Trophoblast cell (in vitro differentiated cells and primary cell): ENCODE results near the gene CCDC188.

ENCODE experiments used
- DNase-seq, 2 donors: peaks; one replicate each; pipeline ENCODE4 v3.0.0-alpha.2; 2016
- H2AFZ ChIP-seq: 2 replicates; pipeline ENCODE4 v1.6.1; 2013; ENCODE audit warnings: low read length, moderate library complexity, mild to moderate bottlenecking; ENCODE audit not compliant: insufficient read depth, poor library complexity
- H2AK5ac ChIP-seq: 2 replicates; pipeline ENCODE4 v1.6.1; 2013; ENCODE audit warnings: mild to moderate bottlenecking, low read length
- H2BK120ac ChIP-seq: 2 replicates; pipeline ENCODE4 v1.6.1; 2013; ENCODE audit warnings: low read length, mild to moderate bottlenecking, moderate library complexity; ENCODE audit not compliant: insufficient read depth, poor library complexity
- H2BK12ac ChIP-seq: 2 replicates; pipeline ENCODE4 v1.6.1; 2013; ENCODE audit warnings: mild to moderate bottlenecking, low read length, moderate library complexity
- H2BK5ac ChIP-seq: 2 replicates; pipeline ENCODE4 v1.6.1; 2013; ENCODE audit warnings: low read length, low read depth, moderate library complexity, mild to moderate bottlenecking; ENCODE audit not compliant: poor library complexity
- H3K14ac ChIP-seq: 2 replicates; pipeline ENCODE4 v1.6.1; 2013; ENCODE audit warnings: mild to moderate bottlenecking, low read length
- H3K18ac ChIP-seq: 2 replicates; pipeline ENCODE4 v1.6.1; 2013; ENCODE audit warnings: mild to moderate bottlenecking, low read length
- H3K23ac ChIP-seq: 2 replicates; pipeline ENCODE4 v1.6.1; 2013; ENCODE audit warnings: low read length
- H3K27ac ChIP-seq: 2 replicates; pipeline ENCODE4 v1.5.1; 2013; ENCODE audit warnings: low read depth, mild to moderate bottlenecking, inconsistent platforms, low read length, moderate library complexity
- H3K27me3 ChIP-seq: 2 replicates; pipeline ENCODE4 v1.6.1; 2013; ENCODE audit warnings: inconsistent platforms, mild to moderate bottlenecking, low read length, moderate library complexity; ENCODE audit not compliant: insufficient read depth
- H3K36me3 ChIP-seq, 2 experiments: 1 replicate in 1 of 2; 2 replicates in 1 of 2; pipeline ENCODE4 v1.6.1; 2013; ENCODE audit warnings: low read length in 2 of 2, mild to moderate bottlenecking in 2 of 2, moderate library complexity in 1 of 2; ENCODE audit not compliant: insufficient read depth in 2 of 2, control insufficient read depth in 1 of 2
- H3K4ac ChIP-seq: 2 replicates; pipeline ENCODE4 v1.6.1; 2013; ENCODE audit warnings: low read depth, mild to moderate bottlenecking, low read length, moderate library complexity
- H3K4me1 ChIP-seq, 2 experiments: 1 replicate in 1 of 2; 2 replicates in 1 of 2; pipeline ENCODE4 v1.6.1; 2013; ENCODE audit warnings: low read length in 2 of 2, mild to moderate bottlenecking in 2 of 2, moderate library complexity in 1 of 2; ENCODE audit not compliant: insufficient read depth in 2 of 2, control insufficient read depth in 1 of 2
- H3K4me2 ChIP-seq: 2 replicates; pipeline ENCODE4 v1.6.1; 2013; ENCODE audit warnings: inconsistent platforms, mild to moderate bottlenecking, low read length, moderate library complexity
- H3K4me3 ChIP-seq: 2 replicates; pipeline ENCODE4 v1.5.1; 2013; ENCODE audit warnings: mild to moderate bottlenecking, low read depth, low read length, inconsistent platforms
- H3K79me1 ChIP-seq: one replicate; pipeline ENCODE4 v1.6.1; 2013; ENCODE audit warnings: low read length
- H3K79me2 ChIP-seq: 2 replicates; pipeline ENCODE4 v1.6.1; 2013; ENCODE audit warnings: low read length, mild to moderate bottlenecking; ENCODE audit not compliant: control insufficient read depth, insufficient read depth, poor library complexity
- H3K9ac ChIP-seq: 2 replicates; pipeline ENCODE4 v1.6.1; 2013; ENCODE audit warnings: mild to moderate bottlenecking, low read length
- H3K9me3 ChIP-seq: 2 replicates; pipeline ENCODE4 v1.6.1; 2013; ENCODE audit warnings: low read depth, mild to moderate bottlenecking, control low read depth, inconsistent platforms, low read length; ENCODE audit not compliant: insufficient read depth
- H4K12ac ChIP-seq: 2 replicates; pipeline ENCODE4 v1.6.1; 2013; ENCODE audit warnings: low read depth, mild to moderate bottlenecking, low read length, moderate library complexity
- H4K8ac ChIP-seq: 2 replicates; pipeline ENCODE4 v1.6.1; 2013; ENCODE audit warnings: low read depth, mild to moderate bottlenecking, low read length, moderate library complexity
- H4K91ac ChIP-seq: one replicate; pipeline ENCODE4 v1.6.1; 2013; ENCODE audit warnings: low read depth, mild to moderate bottlenecking, low read length, moderate library complexity
- WGBS: extraction: QIAGEN DNeasy Blood & Tissue Kit; methylation state at CpG from one replicate; pipeline ENCODE4 v1.1.7; 2013; ENCODE audit warnings: missing lambda C conversion rate; ENCODE audit not compliant: insufficient read length, insufficient coverage; ENCODE audit errors: extremely low coverage; 5-methylcytosine and 5-hydroxymethylcytosine counted together

Gene CCDC188

DNA sequence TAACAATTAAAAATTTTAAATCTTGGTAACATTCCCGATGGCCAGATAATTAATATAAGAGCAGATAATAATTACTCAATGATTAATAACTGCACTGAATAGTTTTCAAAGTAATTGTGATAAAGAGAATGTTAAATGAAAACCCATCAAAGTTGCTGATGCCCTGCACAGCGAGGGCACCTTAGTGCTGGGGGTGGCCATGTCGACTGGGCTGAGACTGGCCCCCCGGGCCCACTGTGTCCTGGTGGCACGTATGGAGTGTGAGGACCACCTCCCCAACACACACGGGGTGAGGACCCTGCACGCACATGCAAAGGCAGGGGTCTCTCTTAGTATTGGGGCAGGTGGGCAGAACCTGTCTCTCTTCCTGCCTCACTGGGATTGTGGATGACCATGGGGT, 15.1 kb upstream of the CCDC188 start:
- no peaks in the 10 kb centered on the region for H3K27me3 ChIP-seq
- no peak overlapping the region for H4K91ac ChIP-seq
- no peak overlapping the region for H2BK120ac ChIP-seq
- WGBS, result no CpG with 5 or more reads among the region's 7 CpGs
- H3K14ac ChIP-seq, result no peak overlapping the region
- no peak overlapping the region for H4K12ac ChIP-seq
- H4K8ac ChIP-seq, result no peak overlapping the region
- no peak overlapping the region for H3K18ac ChIP-seq
- peaks cover 5% of the 10 kb centered on the region for H3K9me3 ChIP-seq
- H2AFZ ChIP-seq, result no peak overlapping the region
- no peak overlapping the region for H2BK12ac ChIP-seq
- no peak overlapping the region for H3K4me2 ChIP-seq
- no peak overlapping the region for H3K4me3 ChIP-seq
- H3K36me3 ChIP-seq, result no peaks in the 10 kb centered on the region
- H3K4ac ChIP-seq, result no peak overlapping the region
- H3K4me1 ChIP-seq, result no peaks in the 10 kb centered on the region
- H3K79me2 ChIP-seq, result no peaks in the 10 kb centered on the region
- H2AK5ac ChIP-seq, result no peak overlapping the region
- H3K23ac ChIP-seq, result no peak overlapping the region
- DNase-seq, result no peak
- H3K9ac ChIP-seq, result no peak overlapping the region
- no peak overlapping the region for H2BK5ac ChIP-seq
- no peaks in the 10 kb centered on the region for H3K79me1 ChIP-seq
- H3K27ac ChIP-seq, result no peak overlapping the region

DNA sequence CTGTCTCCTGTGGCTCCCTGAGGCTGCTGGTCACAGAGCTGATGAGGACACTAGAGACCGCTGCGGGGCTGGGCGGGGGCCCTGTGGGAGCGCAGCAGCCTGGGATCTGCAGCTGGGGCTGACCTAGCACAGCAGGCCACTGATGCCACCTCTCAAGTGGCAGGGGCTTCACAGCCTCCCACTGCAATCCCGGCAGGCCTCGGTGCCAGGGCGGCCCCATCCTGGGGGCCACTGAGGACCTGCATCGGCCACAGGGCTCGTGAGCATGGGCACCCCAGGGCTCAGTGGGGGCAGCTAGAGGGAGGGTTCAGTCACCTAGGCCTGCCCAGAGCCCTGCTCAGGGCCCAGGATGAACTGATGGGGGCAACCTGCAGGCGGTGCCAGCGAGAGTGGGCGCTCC, 14.6 kb upstream of the CCDC188 start:
- Histone ChIP-seq H2AFZ (no peak overlapping the region), H3K9me3 (peaks cover 5% of the 10 kb centered on the region), H3K18ac (no peak overlapping the region), H3K9ac (no peak overlapping the region), H4K12ac (no peak overlapping the region), H2AK5ac (no peak overlapping the region), H3K79me1 (no peaks in the 10 kb centered on the region), H3K4me2 (no peak overlapping the region), H4K8ac (no peak overlapping the region), H2BK5ac (no peak overlapping the region), H4K91ac (no peak overlapping the region), H3K14ac (no peak overlapping the region), H3K4me1 (no peaks in the 10 kb centered on the region), H3K27ac (no peak overlapping the region), H3K23ac (no peak overlapping the region), H3K4ac (no peak overlapping the region), H3K36me3 (no peaks in the 10 kb centered on the region), H2BK12ac (no peak overlapping the region), H2BK120ac (no peak overlapping the region), H3K79me2 (no peaks in the 10 kb centered on the region), H3K4me3 (no peak overlapping the region), H3K27me3 (no peaks in the 10 kb centered on the region)
- DNase-seq, result no peak
- no CpG with 5 or more reads among the region's 12 CpGs for WGBS

DNA sequence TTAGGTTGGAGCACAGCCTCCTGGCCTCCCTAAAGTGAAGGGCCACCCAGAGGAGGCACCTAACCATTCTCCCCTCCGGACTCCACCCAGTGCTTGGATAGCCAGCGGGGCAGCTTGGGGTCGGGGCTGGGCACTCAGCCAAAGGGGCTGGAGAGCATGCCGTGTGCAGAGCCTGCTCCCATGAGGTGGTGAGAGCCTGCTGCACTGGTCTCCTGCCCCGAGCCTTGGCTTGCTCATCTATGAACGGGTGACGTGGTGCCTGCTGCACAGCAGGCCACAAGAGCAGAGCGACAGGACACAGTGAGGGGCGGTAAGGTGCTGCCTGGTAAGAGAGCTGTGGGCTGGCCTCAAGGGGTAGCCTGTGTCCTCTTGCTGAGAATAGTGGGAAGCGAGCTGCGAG, 14.0 kb upstream of the CCDC188 start:
- Histone ChIP-seq H3K4me1 (no peaks in the 10 kb centered on the region), H3K4me2 (no peak overlapping the region), H3K4ac (no peak overlapping the region), H3K14ac (no peak overlapping the region), H3K23ac (no peak overlapping the region), H3K79me1 (no peaks in the 10 kb centered on the region), H3K36me3 (no peaks in the 10 kb centered on the region), H3K79me2 (no peaks in the 10 kb centered on the region), H3K9ac (no peak overlapping the region), H2AK5ac (no peak overlapping the region), H3K18ac (no peak overlapping the region), H2BK12ac (no peak overlapping the region), H4K12ac (no peak overlapping the region), H3K9me3 (peaks cover 5% of the 10 kb centered on the region), H3K4me3 (no peak overlapping the region), H2BK120ac (no peak overlapping the region), H4K91ac (no peak overlapping the region), H2AFZ (no peak overlapping the region), H3K27me3 (no peaks in the 10 kb centered on the region), H3K27ac (no peak overlapping the region), H4K8ac (no peak overlapping the region), H2BK5ac (no peak overlapping the region)
- no peak for DNase-seq
- WGBS, result no CpG with 5 or more reads among the region's 11 CpGs

DNA sequence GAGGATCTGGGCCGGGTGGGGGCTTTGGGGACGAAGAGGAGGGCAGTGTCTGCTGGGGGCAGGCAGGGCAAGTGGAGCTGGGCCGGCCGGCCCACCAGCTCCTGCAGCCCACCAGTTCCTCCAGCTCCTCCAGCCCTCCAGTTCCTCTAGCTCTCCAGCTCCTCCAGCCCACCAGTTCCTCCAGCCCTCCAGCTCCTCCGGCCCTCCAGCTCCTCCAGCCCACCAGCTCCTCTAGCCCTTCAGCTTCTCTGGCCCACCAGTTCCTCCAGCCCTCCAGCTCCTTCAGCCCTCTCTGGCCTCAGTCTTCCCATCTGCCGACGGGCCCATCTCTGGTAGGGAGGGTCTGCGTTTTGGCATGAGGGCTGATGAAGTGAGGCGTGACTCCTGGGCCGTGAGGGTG, 9.2 kb upstream of the CCDC188 start:
- Histone ChIP-seq H2BK12ac (no peak overlapping the region), H3K14ac (no peak overlapping the region), H4K91ac (no peak overlapping the region), H3K36me3 (no peaks in the 10 kb centered on the region), H3K18ac (no peak overlapping the region), H3K4me3 (no peak overlapping the region), H4K8ac (no peak overlapping the region), H3K27ac (no peak overlapping the region), H3K9ac (no peak overlapping the region), H2BK120ac (no peak overlapping the region), H2BK5ac (no peak overlapping the region), H3K27me3 (no peaks in the 10 kb centered on the region), H3K4me1 (no peaks in the 10 kb centered on the region), H3K4me2 (no peak overlapping the region), H2AK5ac (no peak overlapping the region), H3K9me3 (peaks cover 2% of the 10 kb centered on the region), H3K79me1 (no peaks in the 10 kb centered on the region), H2AFZ (no peak overlapping the region), H3K79me2 (no peaks in the 10 kb centered on the region), H3K4ac (no peak overlapping the region), H4K12ac (no peak overlapping the region), H3K23ac (no peak overlapping the region)
- DNase-seq, result no peak
- no CpG with 5 or more reads among the region's 10 CpGs for WGBS
